Panc1 (cell line): ENCODE results near the gene RYK.

Experiments used
- CTCF ChIP-seq: fragments of 450-650 bp; IDR thresholded peaks from 2 replicates; pipeline ENCODE4 v1.5.1; 2017; ENCODE audit warnings: mild to moderate bottlenecking
- REST ChIP-seq, 2 experiments: IDR thresholded peaks; 2 replicates each; pipeline ENCODE4 v1.6.1; 2011 to 2012; ENCODE audit warnings: low read depth in 2 of 2, control low read depth in 1 of 2, low read length in 1 of 2, mild to moderate bottlenecking in 1 of 2, moderate library complexity in 1 of 2; ENCODE audit not compliant: insufficient read depth in 1 of 2
- SIN3A ChIP-seq: IDR thresholded peaks from 2 replicates; pipeline ENCODE4 v1.6.1; 2012; ENCODE audit warnings: low read depth, mild to moderate bottlenecking, low read length, moderate library complexity, borderline replicate concordance; ENCODE audit not compliant: insufficient read depth

- TF ChIP-seq REST (IDR thresholded peaks at IDR 0.05; ENCODE audit: insufficient read depth in 1 of 2, low read depth in 2 of 2, low read length in 1 of 2), result no peak
- TF ChIP-seq CTCF, result no peak
- TF ChIP-seq SIN3A, result no peak
Observed at GRCh38 chr3:134284438-134284837, 33.8 kb upstream of the RYK start.
